Measurements from ENCODE around the gene FBXL20. TPM values are rescaled to one million over a fixed set of nuclear protein-coding genes. Genes with fewer than 3 reads are reported as not detected.

FBXL20 gene
- total and polyA plus RNA-seq, 2 donors (not counting 3 experiments of a cell fraction or from before 2014, with no cell fraction given) = 4.6 to 18.0 TPM

DNA sequence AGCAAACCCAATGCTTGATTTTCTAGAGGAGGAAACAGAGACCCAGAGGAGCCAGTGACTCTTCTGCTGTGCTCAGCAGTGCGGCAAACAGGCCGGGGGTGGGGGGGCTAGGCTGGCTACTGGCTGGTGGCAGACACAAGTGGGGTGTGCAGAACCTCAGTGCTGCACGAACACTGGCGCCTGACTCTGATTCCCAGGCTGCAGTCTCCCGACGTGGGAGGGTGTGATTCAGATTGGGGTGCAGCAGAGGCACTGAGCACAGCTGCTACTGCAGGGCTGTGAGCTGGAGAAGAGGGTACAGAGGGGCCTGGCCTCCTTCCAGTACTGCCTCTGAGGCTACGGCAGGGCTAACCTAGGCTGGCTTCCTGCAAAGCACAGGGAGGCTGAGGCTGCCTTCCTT is 193.3 kb downstream of the FBXL20 start:
- TF ChIP-seq JUN (IDR thresholded peaks at IDR 0.05; ENCODE audit: borderline replicate concordance, insufficient read depth, insufficient read length, low read depth) (no peak), GATA2 (IDR thresholded peaks at IDR 0.05; ENCODE audit: insufficient read depth, insufficient read length, low read depth, low read length) (no peak), POLR2A (IDR thresholded peaks at IDR 0.05; ENCODE audit: low read depth, low read length) (no peak), FOS (IDR thresholded peaks at IDR 0.05; ENCODE audit: borderline replicate concordance, insufficient read depth, low read length) (no peak), EZH2 (IDR thresholded peaks at IDR 0.05; ENCODE audit: borderline replicate concordance, low read depth, low read length, severe bottlenecking) (no peak), POLR2AphosphoS5 (IDR thresholded peaks at IDR 0.05; ENCODE audit: insufficient read depth, low read depth, low read length) (no peak), MYC (IDR thresholded peaks at IDR 0.05; ENCODE audit: low read depth, low read length) (no peak)
- TF ChIP-seq, protein P1, sequence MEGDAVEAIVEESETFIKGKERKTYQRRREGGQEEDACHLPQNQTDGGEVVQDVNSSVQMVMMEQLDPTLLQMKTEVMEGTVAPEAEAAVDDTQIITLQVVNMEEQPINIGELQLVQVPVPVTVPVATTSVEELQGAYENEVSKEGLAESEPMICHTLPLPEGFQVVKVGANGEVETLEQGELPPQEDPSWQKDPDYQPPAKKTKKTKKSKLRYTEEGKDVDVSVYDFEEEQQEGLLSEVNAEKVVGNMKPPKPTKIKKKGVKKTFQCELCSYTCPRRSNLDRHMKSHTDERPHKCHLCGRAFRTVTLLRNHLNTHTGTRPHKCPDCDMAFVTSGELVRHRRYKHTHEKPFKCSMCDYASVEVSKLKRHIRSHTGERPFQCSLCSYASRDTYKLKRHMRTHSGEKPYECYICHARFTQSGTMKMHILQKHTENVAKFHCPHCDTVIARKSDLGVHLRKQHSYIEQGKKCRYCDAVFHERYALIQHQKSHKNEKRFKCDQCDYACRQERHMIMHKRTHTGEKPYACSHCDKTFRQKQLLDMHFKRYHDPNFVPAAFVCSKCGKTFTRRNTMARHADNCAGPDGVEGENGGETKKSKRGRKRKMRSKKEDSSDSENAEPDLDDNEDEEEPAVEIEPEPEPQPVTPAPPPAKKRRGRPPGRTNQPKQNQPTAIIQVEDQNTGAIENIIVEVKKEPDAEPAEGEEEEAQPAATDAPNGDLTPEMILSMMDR (IDR thresholded peaks at IDR 0.05; ENCODE audit: extremely low read depth in 1 of 2, insufficient read depth in 1 of 2, low read depth in 1 of 2, low read length in 2 of 2) = no peak
- TF ChIP-seq, protein P2, sequence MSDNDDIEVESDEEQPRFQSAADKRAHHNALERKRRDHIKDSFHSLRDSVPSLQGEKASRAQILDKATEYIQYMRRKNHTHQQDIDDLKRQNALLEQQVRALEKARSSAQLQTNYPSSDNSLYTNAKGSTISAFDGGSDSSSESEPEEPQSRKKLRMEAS (IDR thresholded peaks at IDR 0.05; ENCODE audit: insufficient read depth, insufficient read length) = no peak
- no peak overlapping the region for H2AFZ ChIP-seq (ENCODE audit: low read depth, low read length)
- H3K9me3 ChIP-seq (replicated peaks; ENCODE audit: control insufficient read depth, insufficient read depth, low read length) = no peaks in the 10 kb centered on the region
- peaks cover 5% of the 10 kb centered on the region for H3K4me1 ChIP-seq (ENCODE audit: control insufficient read depth, extremely low read depth, insufficient read depth, low read length)
- dilution Hi-C loops (cut with MboI; ENCODE audit: extremely low pct_ligation_motif_present, low sequenced_read_pairs) (no loop called here), intact Hi-C loops (cut with micrococcal nuclease) (no loop called here)
- no peak overlapping the region for H3K4me2 ChIP-seq (ENCODE audit: insufficient read depth, low read length)
- H3K27me3 ChIP-seq (ENCODE audit: control insufficient read depth in 2 of 2, insufficient read depth in 2 of 2, low read length in 2 of 2) = peaks cover 0 to 2% of the 10 kb centered on the region in 2 experiments
- no peak overlapping the region for H3K27ac ChIP-seq (ENCODE audit: insufficient read depth, low read depth, low read length)
- ChIA-PET POLR2A (no interaction called here), CTCF (interaction anchor here (1.6 to 9.6 kb wide), 5 partner anchors 9 to 225 kb away, joined by 5 to 420 read pairs (median 11); no protein-coding TSS in a partner anchor)
- no peak overlapping the region for H3K4me3 ChIP-seq (replicated peaks in 1 of 3; ENCODE audit: insufficient read depth in 1 of 3, low read depth in 1 of 3, low read length in 3 of 3)
- no peaks in the 10 kb centered on the region for H3K9me1 ChIP-seq (replicated peaks; ENCODE audit: control insufficient read depth, extremely low read depth, insufficient read depth, low read length)
- FAIRE-seq (no peak), DNase-seq (ENCODE audit: low read depth, low spot score) (no peak)
- peaks cover 7 to 19% of the 10 kb centered on the region in 2 experiments for H3K36me3 ChIP-seq (ENCODE audit: control insufficient read depth in 2 of 2, extremely low read depth in 1 of 2, insufficient read depth in 2 of 2, low read length in 2 of 2)
- BruUV-seq (replicated peaks) = no TSS peak
- no peaks in the 10 kb centered on the region for H3K79me2 ChIP-seq (ENCODE audit: control insufficient read depth, insufficient read depth, low read length)
- H4K20me1 ChIP-seq (replicated peaks; ENCODE audit: control insufficient read depth, extremely low read depth, insufficient read depth, low read length) = no peaks in the 10 kb centered on the region
- H3K9ac ChIP-seq (replicated peaks; ENCODE audit: extremely low read depth, insufficient read depth, low read length) = no peak overlapping the region

Data from endothelial cell of umbilical vein (primary cell).